Heart left ventricle (tissue), 16 donors: ENCODE data around the gene MNX1. TPM values are rescaled to one million over a fixed set of nuclear protein-coding genes. Genes with fewer than 3 reads are reported as not detected.

Experiments
- ATAC-seq, 4 donors: fragments of 200-7000 bp; cut with Tn5 transposase; one replicate each; pipeline ENCODE4 v1.9.1; 2020 to 2022; ENCODE audit warnings: moderate library complexity in 4 of 4, mild to moderate bottlenecking in 3 of 4, moderate number of reproducible peaks in 1 of 4
- DNase-seq, 5 donors: peaks; one replicate each; pipeline ENCODE4 v3.0.0-alpha.2; 2020
- H3K27ac ChIP-seq, 12 donors: fragments of 200-600 bp; sonication (generic) in 4 of 12; one replicate each; pipeline versions ENCODE4 v1.5.0 to v1.8.0; 2016 to 2022; ENCODE audit warnings: mild to moderate bottlenecking in 2 of 12
- H3K27me3 ChIP-seq, 9 donors: fragments of 200-600 bp; sonication (generic) in 2 of 9; one replicate each; pipeline versions ENCODE4 v1.5.1 to v1.8.0; 2016 to 2022; ENCODE audit warnings: mild to moderate bottlenecking in 3 of 9
- H3K36me3 ChIP-seq, 9 donors: fragments of 200-600 bp; sonication (generic) in 2 of 9; one replicate each; pipeline versions ENCODE4 v1.5.0 to v1.8.0; 2018 to 2022; ENCODE audit warnings: mild to moderate bottlenecking in 2 of 9
- H3K4me1 ChIP-seq, 12 donors: fragments of 200-600 bp; sonication (generic) in 4 of 12; one replicate each; pipeline versions ENCODE4 v1.5.0 to v1.8.0; 2016 to 2022; ENCODE audit warnings: mild to moderate bottlenecking in 3 of 12
- H3K4me3 ChIP-seq, 12 donors: fragments of 200-600 bp; sonication (generic) in 4 of 12; one replicate each; pipeline versions ENCODE4 v1.5.0 to v1.8.0; 2017 to 2022; ENCODE audit warnings: mild to moderate bottlenecking in 9 of 12, moderate library complexity in 4 of 12
- H3K9me3 ChIP-seq, 12 donors: fragments of 200-600 bp; sonication (generic) in 4 of 12; one replicate each; pipeline versions ENCODE4 v1.5.0 to v1.8.0; 2016 to 2022; ENCODE audit warnings: mild to moderate bottlenecking in 1 of 12
- POLR2A ChIP-seq, 2 donors: fragments of 450-650 bp; IDR thresholded peaks; one replicate each; pipeline ENCODE4 v1.6.1; 2017; ENCODE audit warnings: antibody characterized with exemption in 2 of 2, mild to moderate bottlenecking in 2 of 2, moderate library complexity in 2 of 2
- WGBS, 4 donors: extraction: QIAGEN DNeasy Blood & Tissue Kit in 2 of 4; methylation state at CpG; one replicate each; pipeline versions ENCODE4 v1.1.5 to v1.1.7; 2013 to 2018; 5-methylcytosine and 5-hydroxymethylcytosine counted together
- intact Hi-C, 10 donors: fragments of 100-400 bp; cut with DNase I; formaldehyde crosslinking; loops; one replicate each; pipeline versions ENCODE4 v1.11.1 to v1.14.2; 2022
- polyA plus RNA-seq, 2 donors: library from polyadenylated mRNA; stranded (reverse); fragments of 200-250 nt; gene quantifications; one replicate each; pipeline ENCODE4 v1.2.3, GENCODE V29; 2013
- total RNA-seq, 9 donors: library from RNA; depleted of rRNA in 2 of 9; stranded (reverse); fragments of >200 nt in 2 of 9; fragmentation: NEBNext Ultra II Directional in 3 of 9; extraction: Animal tissue kit (Norgen Biotek cat#: 25700) in 3 of 9; gene quantifications; one replicate each; pipeline versions ENCODE4 v1.1.0 to v1.2.4, GENCODE V29; 2016 to 2023
- TF ChIP-seq, protein P1 (sequence below), 12 donors: fragments of 200-600 bp; sonication (generic) in 4 of 12; IDR thresholded peaks; one replicate each; pipeline versions ENCODE4 v1.5.0 to v1.8.0; 2018 to 2022; ENCODE audit warnings: antibody characterized with exemption in 12 of 12, mild to moderate bottlenecking in 5 of 12
- donor health status: ischemic (EF 13 %, LVEDD 7.1; RV severe dilation, severe dysfunction).
- donor health status: healthy with polysubstance abuse.
- donor health status: DM: no; HTN: yes; CAD: no.
- donor health status: DM: no; HTN: no; CAD: no.
- donor health status: ischemic (EF 25% LVEDD 6.9; RV normal size, moderate dysfunction).
- donor health status: ischemic (EF 25% LVEDD 5.7; RV mildly dilated, moderate dysfunction).
- donor health status: healthy.
- donor health status: DM: yes; HTN: yes; CAD: no.
- donor health status: ischemic (EF 35%, LVEDD 5.7; RV mildly dilated, moderate dysfunction).
- donor health status: nonischemic (EF 11% LVEDD 7.7; RV severe dilation, severe dysfunction).
- donor health status: DM: yes; HTN: yes; CAD: no.
- donor health status: PGD.
- donor health status: ischemic (EF 29% LVEDD 5.4; RV normal size, mild dysfunction).
- donor health status: nonischemic (EF 23%, LVEDD 6.1; RV moderate dilation, normal function).

The MNX1 gene
- total and polyA plus RNA-seq, 11 donors, result not detected

DNA sequence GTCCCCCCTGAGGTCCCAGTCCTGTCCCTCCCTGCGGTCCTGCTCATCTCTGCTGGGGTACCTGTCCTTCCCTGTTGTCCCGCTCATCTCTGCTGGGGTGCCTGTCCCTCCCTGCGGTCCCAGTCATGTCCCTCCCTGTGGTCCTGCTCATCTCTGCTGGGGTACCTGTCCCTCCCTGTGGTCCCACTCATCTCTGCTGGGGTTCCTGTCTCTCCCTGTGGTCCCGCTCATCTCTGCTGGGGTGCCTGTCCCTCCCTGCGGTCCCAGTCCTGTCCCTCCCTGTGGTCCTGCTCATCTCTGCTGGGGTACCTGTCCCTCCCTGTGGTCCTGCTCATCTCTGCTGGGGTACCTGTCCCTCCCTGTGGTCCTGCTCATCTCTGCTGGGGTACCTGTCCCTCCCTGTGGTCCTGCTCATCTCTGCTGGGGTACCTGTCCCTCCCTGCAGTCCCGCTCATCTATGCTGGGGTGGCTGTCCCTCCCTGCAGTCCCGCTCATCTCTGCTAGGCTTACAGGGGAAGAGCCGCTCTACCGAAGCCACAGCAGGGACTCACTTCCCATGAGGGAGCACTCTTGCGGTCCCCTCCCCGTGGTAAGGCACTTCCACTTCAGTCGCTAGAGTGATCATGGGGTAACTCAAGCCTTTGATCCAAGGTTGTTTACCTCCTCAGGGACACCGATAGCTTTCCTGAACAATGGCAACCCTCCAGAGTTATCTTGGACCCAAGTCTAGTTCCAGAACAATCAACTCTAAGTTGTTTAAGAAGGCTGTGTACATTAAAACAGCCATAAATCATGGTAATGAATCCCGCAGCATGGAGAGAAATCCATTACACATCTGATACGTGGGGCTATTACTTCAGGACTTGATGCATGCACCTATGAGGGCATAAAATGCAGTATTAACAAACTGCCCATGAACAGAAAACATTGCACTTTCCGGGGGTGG, 46.8 kb upstream of the MNX1 start:
- H3K27ac ChIP-seq, result no peak overlapping the region
- TF ChIP-seq POLR2A (IDR thresholded peaks at IDR 0.05), result no peak
- TF ChIP-seq, protein P1, sequence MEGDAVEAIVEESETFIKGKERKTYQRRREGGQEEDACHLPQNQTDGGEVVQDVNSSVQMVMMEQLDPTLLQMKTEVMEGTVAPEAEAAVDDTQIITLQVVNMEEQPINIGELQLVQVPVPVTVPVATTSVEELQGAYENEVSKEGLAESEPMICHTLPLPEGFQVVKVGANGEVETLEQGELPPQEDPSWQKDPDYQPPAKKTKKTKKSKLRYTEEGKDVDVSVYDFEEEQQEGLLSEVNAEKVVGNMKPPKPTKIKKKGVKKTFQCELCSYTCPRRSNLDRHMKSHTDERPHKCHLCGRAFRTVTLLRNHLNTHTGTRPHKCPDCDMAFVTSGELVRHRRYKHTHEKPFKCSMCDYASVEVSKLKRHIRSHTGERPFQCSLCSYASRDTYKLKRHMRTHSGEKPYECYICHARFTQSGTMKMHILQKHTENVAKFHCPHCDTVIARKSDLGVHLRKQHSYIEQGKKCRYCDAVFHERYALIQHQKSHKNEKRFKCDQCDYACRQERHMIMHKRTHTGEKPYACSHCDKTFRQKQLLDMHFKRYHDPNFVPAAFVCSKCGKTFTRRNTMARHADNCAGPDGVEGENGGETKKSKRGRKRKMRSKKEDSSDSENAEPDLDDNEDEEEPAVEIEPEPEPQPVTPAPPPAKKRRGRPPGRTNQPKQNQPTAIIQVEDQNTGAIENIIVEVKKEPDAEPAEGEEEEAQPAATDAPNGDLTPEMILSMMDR (IDR thresholded peaks at IDR 0.05), result no peak
- DNase-seq, result no peak
- WGBS, 4 donors, result 81 to 86% (median 85%) methylated on average over 16 of the region's 16 CpGs
- no peaks in the 10 kb centered on the region for H3K4me1 ChIP-seq
- H3K27me3 ChIP-seq, result peaks cover 0 to 23% (median 0%) of the 10 kb centered on the region in 9 donors
- no peak for ATAC-seq
- H3K36me3 ChIP-seq, result no peaks in the 10 kb centered on the region
- no peak overlapping the region for H3K4me3 ChIP-seq
- peaks cover 0 to 25% (median 4%) of the 10 kb centered on the region in 12 donors for H3K9me3 ChIP-seq
- intact Hi-C loops, result no loop called here

DNA sequence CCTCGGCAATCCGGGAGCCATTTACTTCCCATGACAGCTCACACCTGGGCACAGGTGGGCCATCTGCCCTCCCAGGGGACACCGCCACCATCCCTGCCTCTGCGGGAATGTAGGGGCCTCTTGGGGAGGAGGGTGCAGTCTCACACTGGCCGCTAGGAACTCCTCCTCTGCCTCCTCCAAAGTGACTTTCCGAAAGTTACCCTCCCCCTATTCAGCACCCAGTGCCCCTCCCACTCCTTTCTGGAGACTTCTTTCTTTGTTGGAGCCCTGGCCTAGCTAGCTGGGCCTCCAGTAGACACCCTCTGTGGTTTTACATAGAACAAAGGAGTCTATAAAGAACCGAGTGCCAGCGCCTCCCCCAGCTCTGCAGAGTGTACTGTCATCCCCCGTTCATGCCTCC, 45.8 kb upstream of the MNX1 start:
- Histone ChIP-seq H3K9me3 (peaks cover 0 to 16% (median 0%) of the 10 kb centered on the region in 12 donors), H3K4me3 (no peak overlapping the region), H3K27ac (no peak overlapping the region), H3K27me3 (peaks cover 0 to 30% (median 0%) of the 10 kb centered on the region in 9 donors), H3K36me3 (no peaks in the 10 kb centered on the region), H3K4me1 (no peaks in the 10 kb centered on the region)
- no peak for ATAC-seq
- no peak for DNase-seq
- no peak for TF ChIP-seq POLR2A (IDR thresholded peaks at IDR 0.05)
- TF ChIP-seq, protein P1 (IDR thresholded peaks at IDR 0.05), result no peak
- WGBS, 4 donors, result 74 to 82% (median 77%) methylated on average over 9 of the region's 9 CpGs
- intact Hi-C loops, result no loop called here

DNA sequence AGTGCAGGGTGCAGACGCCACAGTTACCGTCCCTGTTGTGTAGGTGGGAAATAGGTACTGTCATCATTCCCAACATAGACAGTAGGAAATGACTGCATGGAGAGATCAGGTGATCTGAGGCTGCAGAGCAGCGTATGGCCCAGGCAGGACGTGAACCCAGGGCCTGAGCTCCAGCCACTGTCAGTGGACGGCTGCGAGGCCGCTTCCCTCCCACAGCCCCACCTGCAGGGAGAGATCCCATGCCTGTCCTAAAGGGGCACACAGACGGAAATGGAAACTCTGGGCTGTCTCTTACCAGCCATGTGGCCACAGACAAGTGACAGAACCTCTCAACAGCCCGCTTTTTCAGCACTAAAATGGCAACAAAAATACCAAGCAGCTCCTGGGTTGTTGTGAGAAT, 44.5 kb upstream of the MNX1 start:
- Histone ChIP-seq H3K4me1 (no peaks in the 10 kb centered on the region), H3K36me3 (no peaks in the 10 kb centered on the region), H3K27ac (no peak overlapping the region), H3K27me3 (peaks cover 0 to 40% (median 0%) of the 10 kb centered on the region in 9 donors), H3K4me3 (no peak overlapping the region), H3K9me3 (peaks cover 0 to 16% (median 0%) of the 10 kb centered on the region in 12 donors)
- DNase-seq (no peak), ATAC-seq (no peak)
- 64 to 68% (median 67%) methylated on average over 6 to 9 of the region's 9 CpGs for WGBS, 4 donors
- TF ChIP-seq, protein P1 (IDR thresholded peaks at IDR 0.05), result no peak
- no peak for TF ChIP-seq POLR2A (IDR thresholded peaks at IDR 0.05)
- intact Hi-C loops, result no loop called here

DNA sequence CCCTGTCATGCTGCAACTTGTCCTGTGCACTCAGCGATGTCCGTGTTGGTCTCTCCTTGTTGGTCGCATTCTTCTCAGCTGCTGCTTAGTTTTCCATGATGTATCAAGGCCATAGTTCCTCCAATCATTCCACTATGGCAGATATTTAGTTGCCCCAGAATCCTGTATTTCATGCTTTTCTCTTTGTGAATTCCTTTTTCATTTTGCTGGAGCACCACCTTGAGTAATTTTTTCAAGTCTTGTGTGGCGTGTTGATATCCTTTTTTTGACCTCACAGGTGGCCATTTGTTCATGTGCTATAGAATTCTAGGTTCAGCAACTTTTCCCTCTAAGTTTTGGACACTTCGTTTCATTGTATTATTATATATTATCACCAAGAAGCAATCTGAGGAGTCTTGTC, 42.7 kb upstream of the MNX1 start:
- WGBS, 4 donors, result 84 to 88% (median 87%) methylated on average over 5 of the region's 5 CpGs
- Histone ChIP-seq H3K4me3 (no peak overlapping the region), H3K4me1 (no peaks in the 10 kb centered on the region), H3K27me3 (peaks cover 0 to 42% (median 0%) of the 10 kb centered on the region in 9 donors), H3K9me3 (peaks cover 0 to 16% (median 0%) of the 10 kb centered on the region in 12 donors), H3K27ac (no peak overlapping the region), H3K36me3 (no peaks in the 10 kb centered on the region)
- DNase-seq, result no peak
- intact Hi-C loops, result no loop called here
- ATAC-seq, result no peak
- TF ChIP-seq POLR2A (IDR thresholded peaks at IDR 0.05), result no peak
- TF ChIP-seq, protein P1 (IDR thresholded peaks at IDR 0.05), result no peak
